ENCODE results near the gene TUBA4B.
"Not testable (repeated sequence)": the region's sequence is repeated elsewhere in the genome, so short reads cannot be mapped to it uniquely, and the experiment has no call there.

The TUBA4B gene

GRCh38 chr2:219299372-219299760 is 46.3 kb downstream of the TUBA4B start:
- Histone ChIP-seq H3K4me3 (no peak overlapping the region), H3K27ac (no peak overlapping the region)

GRCh38 chr2:219300022-219300421 is 47.0 kb downstream of the TUBA4B start:
- no peak overlapping the region for H3K4me3 ChIP-seq
- H3K27ac ChIP-seq: no peak overlapping the region

GRCh38 chr2:219302412-219302968 is 49.4 kb downstream of the TUBA4B start:
- Histone ChIP-seq H3K4me3 (no peak overlapping the region), H3K27ac (no peak overlapping the region)

- no peak overlapping the region for H3K4me3 ChIP-seq
- no peak overlapping the region for H3K27ac ChIP-seq
These were observed 51.2 kb downstream of the TUBA4B start for GRCh38 chr2:219304223-219304622.

GRCh38 chr2:219306047-219306446 is 53.0 kb downstream of the TUBA4B start:
- Histone ChIP-seq H3K4me3 (no peak overlapping the region), H3K27ac (no peak overlapping the region)

- Histone ChIP-seq H3K27ac (no peak overlapping the region), H3K4me3 (no peak overlapping the region)
These were observed 55.4 kb downstream of the TUBA4B start for GRCh38 chr2:219308142-219309101.

GRCh38 chr2:219309278-219309677 is 56.2 kb downstream of the TUBA4B start, which contains the start of gene PTPRN:
PTPRN (minus strand) TSS chr2:219309401; CDS start chr2:219309332, 69 bp downstream.
- no peak within 1 kb of the TSS for H3K4me3 ChIP-seq
- no peak within 1 kb of the TSS for H3K27ac ChIP-seq

- not testable (repeated sequence) for H3K4me3 ChIP-seq, H3K27ac ChIP-seq
These were observed 59.7 kb downstream of the TUBA4B start for GRCh38 chr2:219312683-219313263.

- no peak overlapping the region for H3K27ac ChIP-seq
- H3K4me3 ChIP-seq: no peak overlapping the region
These were observed 61.9 kb downstream of the TUBA4B start for GRCh38 chr2:219314804-219315468.
